Measurements from ENCODE around the gene AKAP6.

DNA sequence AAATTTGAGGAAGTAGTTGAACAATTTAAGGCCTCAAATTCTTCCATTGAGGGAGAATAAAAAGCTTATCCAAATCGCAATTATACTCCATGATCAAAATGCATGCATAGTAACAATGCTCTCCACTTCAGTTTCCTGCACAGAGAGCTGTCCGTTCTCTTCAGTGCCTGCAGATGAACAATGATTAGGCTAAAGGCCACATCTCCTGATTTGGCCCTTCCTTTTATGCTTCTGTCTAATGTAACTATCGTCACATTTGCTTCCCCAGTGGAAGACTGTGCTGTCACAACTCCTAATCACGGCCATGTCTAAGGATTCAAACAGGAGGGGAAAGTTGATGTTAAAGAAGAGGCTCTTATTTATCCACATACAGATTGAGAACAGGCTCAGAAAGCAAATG lies 496.0 kb downstream of the AKAP6 start:
- TF ChIP-seq, protein P1, sequence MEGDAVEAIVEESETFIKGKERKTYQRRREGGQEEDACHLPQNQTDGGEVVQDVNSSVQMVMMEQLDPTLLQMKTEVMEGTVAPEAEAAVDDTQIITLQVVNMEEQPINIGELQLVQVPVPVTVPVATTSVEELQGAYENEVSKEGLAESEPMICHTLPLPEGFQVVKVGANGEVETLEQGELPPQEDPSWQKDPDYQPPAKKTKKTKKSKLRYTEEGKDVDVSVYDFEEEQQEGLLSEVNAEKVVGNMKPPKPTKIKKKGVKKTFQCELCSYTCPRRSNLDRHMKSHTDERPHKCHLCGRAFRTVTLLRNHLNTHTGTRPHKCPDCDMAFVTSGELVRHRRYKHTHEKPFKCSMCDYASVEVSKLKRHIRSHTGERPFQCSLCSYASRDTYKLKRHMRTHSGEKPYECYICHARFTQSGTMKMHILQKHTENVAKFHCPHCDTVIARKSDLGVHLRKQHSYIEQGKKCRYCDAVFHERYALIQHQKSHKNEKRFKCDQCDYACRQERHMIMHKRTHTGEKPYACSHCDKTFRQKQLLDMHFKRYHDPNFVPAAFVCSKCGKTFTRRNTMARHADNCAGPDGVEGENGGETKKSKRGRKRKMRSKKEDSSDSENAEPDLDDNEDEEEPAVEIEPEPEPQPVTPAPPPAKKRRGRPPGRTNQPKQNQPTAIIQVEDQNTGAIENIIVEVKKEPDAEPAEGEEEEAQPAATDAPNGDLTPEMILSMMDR (IDR thresholded peaks at IDR 0.05): no peak
- TF ChIP-seq POLR2AphosphoS5 (IDR thresholded peaks at IDR 0.05): no peak
- TF ChIP-seq EP300 (IDR thresholded peaks at IDR 0.05): no peak
- no peak for TF ChIP-seq POLR2A (IDR thresholded peaks at IDR 0.05)
